NB4 (cell line): Measurements from ENCODE around the gene CTNND2.

Experiments
- DNase-seq: peaks from one replicate; pipeline ENCODE4 v3.0.0; 2010; ENCODE audit warnings: low read depth
- H3K4me3 ChIP-seq: one replicate; pipeline ENCODE4 v1.5.1; 2011; ENCODE audit warnings: mild to moderate bottlenecking, low read depth, low read length, moderate library complexity
- CTCF ChIP-seq: IDR thresholded peaks from one replicate; pipeline ENCODE4 v1.5.1; 2012; ENCODE audit warnings: low read depth, low read length
- MAX ChIP-seq: IDR thresholded peaks from 2 replicates; pipeline ENCODE4 v1.6.1; 2011; ENCODE audit warnings: low read depth, low read length
- MYC ChIP-seq: IDR thresholded peaks from 2 replicates; pipeline ENCODE4 v1.6.1; 2011; ENCODE audit warnings: low read depth, low read length
- POLR2A ChIP-seq: IDR thresholded peaks from 2 replicates; pipeline ENCODE4 v1.6.1; 2011; ENCODE audit warnings: mild to moderate bottlenecking; ENCODE audit not compliant: insufficient read length; ENCODE audit errors: extremely low read depth

The CTNND2 gene

GRCh38 chr5:11177999-11178711, 726.1 kb downstream of the CTNND2 start:
- no peak for TF ChIP-seq CTCF
- no peak for TF ChIP-seq POLR2A
- TF ChIP-seq MAX = no peak
- no peak for TF ChIP-seq MYC
- no peak for DNase-seq

GRCh38 chr5:11174591-11174990, 729.7 kb downstream of the CTNND2 start:
- no peak overlapping the region for H3K4me3 ChIP-seq
- DNase-seq = no peak
- TF ChIP-seq MYC (no peak), CTCF (no peak), POLR2A (no peak), MAX (no peak)

More at GRCh38 chr5:11177999-11178711, 726.1 kb downstream of the CTNND2 start:
- H3K4me3 ChIP-seq = no peak overlapping the region

- no peak for TF ChIP-seq MYC
- no peak for TF ChIP-seq POLR2A
- TF ChIP-seq CTCF = no peak
- TF ChIP-seq MAX = no peak
- no peak overlapping the region for H3K4me3 ChIP-seq
- DNase-seq = no peak
These were observed 731.8 kb downstream of the CTNND2 start for GRCh38 chr5:11172484-11172883.

GRCh38 chr5:11171236-11171635, 733.0 kb downstream of the CTNND2 start:
- no peak for DNase-seq
- no peak overlapping the region for H3K4me3 ChIP-seq
- TF ChIP-seq MYC = no peak
- TF ChIP-seq POLR2A = no peak
- no peak for TF ChIP-seq CTCF
- TF ChIP-seq MAX = no peak

- no peak for TF ChIP-seq POLR2A
- TF ChIP-seq MAX = no peak
- no peak for TF ChIP-seq CTCF
- no peak for DNase-seq
- no peak overlapping the region for H3K4me3 ChIP-seq
These were observed 737.3 kb downstream of the CTNND2 start for GRCh38 chr5:11166923-11167322.
